GM18861 (cell line): ENCODE results near the gene DPH3.
"Not testable (repeated sequence)": the region's sequence is repeated elsewhere in the genome, so short reads cannot be mapped to it uniquely, and the experiment has no call there.

ENCODE experiments used
- ATAC-seq: cut with Tn5 transposase; IDR thresholded peaks from one replicate; pipeline ENCODE4 v1.9.1; 2021; ENCODE audit not compliant: unreplicated experiment

The DPH3 gene

GRCh38 chr3:16264708-16265454, at the start of gene DPH3, which contains the start of gene OXNAD1:
TSS of gene DPH3 (minus strand) at chr3:16264943. CDS start at chr3:16264876, 67 bp downstream.
TSS of gene OXNAD1 (plus strand) at chr3:16265212. CDS start at chr3:16270953, 5,741 bp downstream.
- ATAC-seq: peak; percentile 94

- no peak for ATAC-seq
These were observed 49.3 kb upstream of the DPH3 start for GRCh38 chr3:16313886-16314645.

GRCh38 chr3:16311960-16312451, 47.3 kb upstream of the DPH3 start:
- ATAC-seq: peak; percentile 56

GRCh38 chr3:16310486-16310885, 45.7 kb upstream of the DPH3 start:
- not testable (repeated sequence) for ATAC-seq

- ATAC-seq: peak; percentile 81
These were observed 44.8 kb upstream of the DPH3 start for GRCh38 chr3:16309558-16309957.

- ATAC-seq: no peak
These were observed 44.0 kb upstream of the DPH3 start for GRCh38 chr3:16308727-16309126.

GRCh38 chr3:16307832-16308531, 43.2 kb upstream of the DPH3 start:
- no peak for ATAC-seq

GRCh38 chr3:16305111-16305541, 40.4 kb upstream of the DPH3 start:
- ATAC-seq: no peak

- ATAC-seq: no peak
These were observed 39.6 kb upstream of the DPH3 start for GRCh38 chr3:16304061-16305010.

GRCh38 chr3:16303037-16303575, 38.4 kb upstream of the DPH3 start:
- ATAC-seq: no peak

GRCh38 chr3:16302082-16302631, 37.4 kb upstream of the DPH3 start:
- ATAC-seq: no peak

GRCh38 chr3:16301507-16301906, 36.8 kb upstream of the DPH3 start:
- ATAC-seq: no peak

- ATAC-seq: peak; percentile 69
These were observed 36.2 kb upstream of the DPH3 start for GRCh38 chr3:16300881-16301359.

- ATAC-seq: peak; percentile 47
These were observed 35.6 kb upstream of the DPH3 start for GRCh38 chr3:16300307-16300706.

- ATAC-seq: no peak
These were observed 35.0 kb upstream of the DPH3 start for GRCh38 chr3:16299746-16300145.

GRCh38 chr3:16298891-16299290, 34.1 kb upstream of the DPH3 start:
- no peak for ATAC-seq

GRCh38 chr3:16297997-16298885, 33.5 kb upstream of the DPH3 start:
- no peak for ATAC-seq

GRCh38 chr3:16295298-16295890, 30.7 kb upstream of the DPH3 start:
- no peak for ATAC-seq
